ENCODE data around the gene RAD51AP1. TPM values are rescaled to one million over a fixed set of nuclear protein-coding genes. Genes with fewer than 3 reads are reported as not detected.

The RAD51AP1 gene
- total and polyA plus RNA-seq, 2 donors (not counting 3 experiments of a cell fraction or from before 2014, with no cell fraction given): 9.0 to 23.1 TPM

DNA sequence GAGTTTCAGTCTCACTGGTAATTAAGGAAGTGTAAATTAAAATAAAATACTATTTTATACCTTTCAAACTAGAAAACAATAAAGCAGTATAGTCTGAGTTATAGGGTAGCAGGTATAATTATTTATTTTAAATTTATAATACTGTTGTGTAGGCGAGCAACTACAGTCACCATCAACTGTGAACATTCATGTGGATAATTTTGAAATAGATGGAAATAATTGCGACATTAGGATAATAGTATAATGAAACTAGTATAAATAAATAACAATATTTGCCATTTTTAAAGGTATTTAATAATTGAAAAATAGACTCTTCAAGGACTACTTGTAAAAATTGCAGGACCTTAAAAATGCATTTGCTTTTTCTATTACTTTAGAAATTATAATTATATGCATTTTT lies 19.5 kb downstream of the RAD51AP1 start:
- POLR2A ChIA-PET: no interaction called here
- no peak for FAIRE-seq
- no peak overlapping the region for H3K27ac ChIP-seq (ENCODE audit: insufficient read depth, low read depth, low read length)
- CTCF ChIA-PET: no interaction called here
- intact Hi-C loops (cut with micrococcal nuclease): no loop called here
- dilution Hi-C loops (cut with MboI; ENCODE audit: extremely low pct_ligation_motif_present, low sequenced_read_pairs): no loop called here
- H3K27me3 ChIP-seq (ENCODE audit: control insufficient read depth in 2 of 2, insufficient read depth in 2 of 2, low read length in 2 of 2): no peaks in the 10 kb centered on the region
- H3K4me3 ChIP-seq (replicated peaks in 1 of 3; ENCODE audit: insufficient read depth in 1 of 3, low read depth in 1 of 3, low read length in 3 of 3): no peak overlapping the region
- no peak for DNase-seq (ENCODE audit: low read depth, low spot score)
- TF ChIP-seq, protein P1, sequence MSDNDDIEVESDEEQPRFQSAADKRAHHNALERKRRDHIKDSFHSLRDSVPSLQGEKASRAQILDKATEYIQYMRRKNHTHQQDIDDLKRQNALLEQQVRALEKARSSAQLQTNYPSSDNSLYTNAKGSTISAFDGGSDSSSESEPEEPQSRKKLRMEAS (IDR thresholded peaks at IDR 0.05; ENCODE audit: insufficient read depth, insufficient read length): no peak
- TF ChIP-seq GATA2 (IDR thresholded peaks at IDR 0.05; ENCODE audit: insufficient read depth, insufficient read length, low read depth, low read length) (no peak), MYC (IDR thresholded peaks at IDR 0.05; ENCODE audit: low read depth, low read length) (no peak), POLR2A (IDR thresholded peaks at IDR 0.05; ENCODE audit: low read depth, low read length) (no peak), POLR2AphosphoS5 (IDR thresholded peaks at IDR 0.05; ENCODE audit: insufficient read depth, low read depth, low read length) (no peak), EZH2 (IDR thresholded peaks at IDR 0.05; ENCODE audit: borderline replicate concordance, low read depth, low read length, severe bottlenecking) (no peak), FOS (IDR thresholded peaks at IDR 0.05; ENCODE audit: borderline replicate concordance, insufficient read depth, low read length) (no peak)
- TF ChIP-seq, protein P2, sequence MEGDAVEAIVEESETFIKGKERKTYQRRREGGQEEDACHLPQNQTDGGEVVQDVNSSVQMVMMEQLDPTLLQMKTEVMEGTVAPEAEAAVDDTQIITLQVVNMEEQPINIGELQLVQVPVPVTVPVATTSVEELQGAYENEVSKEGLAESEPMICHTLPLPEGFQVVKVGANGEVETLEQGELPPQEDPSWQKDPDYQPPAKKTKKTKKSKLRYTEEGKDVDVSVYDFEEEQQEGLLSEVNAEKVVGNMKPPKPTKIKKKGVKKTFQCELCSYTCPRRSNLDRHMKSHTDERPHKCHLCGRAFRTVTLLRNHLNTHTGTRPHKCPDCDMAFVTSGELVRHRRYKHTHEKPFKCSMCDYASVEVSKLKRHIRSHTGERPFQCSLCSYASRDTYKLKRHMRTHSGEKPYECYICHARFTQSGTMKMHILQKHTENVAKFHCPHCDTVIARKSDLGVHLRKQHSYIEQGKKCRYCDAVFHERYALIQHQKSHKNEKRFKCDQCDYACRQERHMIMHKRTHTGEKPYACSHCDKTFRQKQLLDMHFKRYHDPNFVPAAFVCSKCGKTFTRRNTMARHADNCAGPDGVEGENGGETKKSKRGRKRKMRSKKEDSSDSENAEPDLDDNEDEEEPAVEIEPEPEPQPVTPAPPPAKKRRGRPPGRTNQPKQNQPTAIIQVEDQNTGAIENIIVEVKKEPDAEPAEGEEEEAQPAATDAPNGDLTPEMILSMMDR (IDR thresholded peaks at IDR 0.05; ENCODE audit: extremely low read depth in 1 of 2, insufficient read depth in 1 of 2, low read depth in 1 of 2, low read length in 2 of 2): no peak
- no peak overlapping the region for H3K4me2 ChIP-seq (ENCODE audit: insufficient read depth, low read length)
- H3K79me2 ChIP-seq (ENCODE audit: control insufficient read depth, insufficient read depth, low read length): no peaks in the 10 kb centered on the region
- no TSS peak for BruUV-seq (replicated peaks)
- peaks cover 3% of the 10 kb centered on the region for H3K4me1 ChIP-seq (ENCODE audit: control insufficient read depth, extremely low read depth, insufficient read depth, low read length)
- H2AFZ ChIP-seq (ENCODE audit: low read depth, low read length): no peak overlapping the region
- H3K9me3 ChIP-seq (replicated peaks; ENCODE audit: control insufficient read depth, insufficient read depth, low read length): no peaks in the 10 kb centered on the region
- H3K36me3 ChIP-seq (ENCODE audit: control insufficient read depth in 2 of 2, extremely low read depth in 1 of 2, insufficient read depth in 2 of 2, low read length in 2 of 2): peaks cover 0 to 2% of the 10 kb centered on the region in 2 experiments
- no peaks in the 10 kb centered on the region for H3K9me1 ChIP-seq (replicated peaks; ENCODE audit: control insufficient read depth, extremely low read depth, insufficient read depth, low read length)
- no peaks in the 10 kb centered on the region for H4K20me1 ChIP-seq (replicated peaks; ENCODE audit: control insufficient read depth, extremely low read depth, insufficient read depth, low read length)
- H3K9ac ChIP-seq (replicated peaks; ENCODE audit: extremely low read depth, insufficient read depth, low read length): no peak overlapping the region

Measured in endothelial cell of umbilical vein (primary cell).